C4-2B (cell line): ENCODE measurements around the gene SMPD3.
"Not testable (repeated sequence)": the region's sequence is repeated elsewhere in the genome, so short reads cannot be mapped to it uniquely, and the experiment has no call there.

ENCODE experiments used
- H3K27ac ChIP-seq: fragments of 450-650 bp; 2 replicates; pipeline ENCODE4 v1.5.1; 2017
- ZFX ChIP-seq: fragments of 450-650 bp; IDR thresholded peaks from 2 replicates; pipeline ENCODE4 v1.6.1; 2017
- TF ChIP-seq, protein P1 (sequence below): fragments of 450-650 bp; conservative IDR thresholded peaks from 2 replicates; pipeline ENCODE4 v1.5.1; 2017; ENCODE audit warnings: mild to moderate bottlenecking

SMPD3 gene

DNA sequence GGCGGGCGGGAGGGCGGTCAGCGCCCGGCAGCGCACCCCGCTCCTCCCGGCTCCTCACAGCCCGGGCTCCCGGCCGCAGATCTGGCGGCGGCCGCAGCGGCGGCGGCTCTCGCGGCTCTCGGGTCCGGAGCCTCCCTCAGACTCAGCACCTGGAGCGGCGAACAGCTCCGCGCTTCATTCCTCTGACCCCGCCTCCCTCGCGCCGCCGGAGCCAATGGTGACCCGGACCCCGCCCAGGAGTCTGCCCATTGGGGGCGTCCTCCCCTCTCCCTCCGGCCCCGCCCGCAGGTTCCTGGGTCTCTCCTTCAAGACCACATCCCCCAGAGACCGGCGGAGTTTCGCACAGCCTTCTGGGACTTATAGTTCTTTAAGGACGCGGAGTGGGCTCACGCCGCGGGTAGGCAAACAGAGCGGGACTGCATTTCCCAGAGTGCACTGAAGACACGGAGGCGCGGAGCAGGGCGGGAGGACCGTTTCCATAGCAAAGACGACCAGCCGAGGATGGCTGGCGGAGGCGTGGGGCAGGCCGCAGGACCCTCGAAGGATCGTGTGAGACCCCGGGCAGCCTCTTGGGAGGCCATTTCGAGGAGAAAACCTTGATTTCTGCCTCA is at the start of gene SMPD3:
TSS of gene SMPD3 (minus strand) at position 149 of the 611 bp plus-strand sequence. CDS start 76,327 bp downstream, outside the sequence.
- TF ChIP-seq ZFX: peak; percentile 40; the same call in 1 of the 2 replicates
- TF ChIP-seq, protein P1, sequence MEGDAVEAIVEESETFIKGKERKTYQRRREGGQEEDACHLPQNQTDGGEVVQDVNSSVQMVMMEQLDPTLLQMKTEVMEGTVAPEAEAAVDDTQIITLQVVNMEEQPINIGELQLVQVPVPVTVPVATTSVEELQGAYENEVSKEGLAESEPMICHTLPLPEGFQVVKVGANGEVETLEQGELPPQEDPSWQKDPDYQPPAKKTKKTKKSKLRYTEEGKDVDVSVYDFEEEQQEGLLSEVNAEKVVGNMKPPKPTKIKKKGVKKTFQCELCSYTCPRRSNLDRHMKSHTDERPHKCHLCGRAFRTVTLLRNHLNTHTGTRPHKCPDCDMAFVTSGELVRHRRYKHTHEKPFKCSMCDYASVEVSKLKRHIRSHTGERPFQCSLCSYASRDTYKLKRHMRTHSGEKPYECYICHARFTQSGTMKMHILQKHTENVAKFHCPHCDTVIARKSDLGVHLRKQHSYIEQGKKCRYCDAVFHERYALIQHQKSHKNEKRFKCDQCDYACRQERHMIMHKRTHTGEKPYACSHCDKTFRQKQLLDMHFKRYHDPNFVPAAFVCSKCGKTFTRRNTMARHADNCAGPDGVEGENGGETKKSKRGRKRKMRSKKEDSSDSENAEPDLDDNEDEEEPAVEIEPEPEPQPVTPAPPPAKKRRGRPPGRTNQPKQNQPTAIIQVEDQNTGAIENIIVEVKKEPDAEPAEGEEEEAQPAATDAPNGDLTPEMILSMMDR: no peak
- no peak within 1 kb of the TSS for H3K27ac ChIP-seq

DNA sequence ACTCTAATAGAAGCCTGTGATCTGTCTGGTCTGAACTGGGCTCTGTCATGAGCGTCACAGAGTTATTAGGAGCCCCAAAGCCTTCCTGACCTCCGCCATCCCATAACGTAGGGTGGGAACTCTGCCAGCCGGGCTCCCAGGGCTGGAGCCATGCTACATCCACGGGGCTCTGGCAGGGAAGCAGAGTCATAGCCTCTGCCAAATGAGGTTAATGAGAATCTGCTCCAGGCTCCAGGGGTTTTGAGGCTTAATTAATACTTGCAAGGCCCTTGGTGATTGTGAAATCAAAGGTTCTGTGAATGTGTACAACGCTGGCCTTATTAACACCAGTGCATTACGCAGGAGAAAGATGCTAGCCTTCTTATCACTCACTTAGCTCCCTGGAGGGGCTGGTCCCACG is 48.4 kb upstream of the SMPD3 start:
- H3K27ac ChIP-seq: no peak overlapping the region
- no peak for TF ChIP-seq ZFX

DNA sequence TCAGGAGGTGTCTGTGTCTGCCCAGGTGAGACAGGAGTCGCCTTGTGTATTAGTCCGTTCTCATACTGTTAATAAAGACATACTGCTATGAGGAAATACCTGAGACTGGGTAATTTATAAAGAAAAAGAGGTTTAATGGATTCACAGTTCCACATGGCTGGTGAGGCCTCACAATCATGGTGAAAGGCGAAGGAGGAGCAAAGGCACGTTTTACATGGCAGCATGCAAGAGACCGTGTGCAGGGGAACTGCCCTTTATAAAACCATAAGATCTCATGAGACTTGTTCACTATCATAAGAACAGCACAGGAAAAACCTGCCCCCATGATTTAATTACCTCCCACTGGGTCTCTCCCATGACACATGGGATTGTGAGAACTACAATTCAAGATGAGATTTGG is 46.0 kb upstream of the SMPD3 start:
- H3K27ac ChIP-seq: not testable (repeated sequence)

DNA sequence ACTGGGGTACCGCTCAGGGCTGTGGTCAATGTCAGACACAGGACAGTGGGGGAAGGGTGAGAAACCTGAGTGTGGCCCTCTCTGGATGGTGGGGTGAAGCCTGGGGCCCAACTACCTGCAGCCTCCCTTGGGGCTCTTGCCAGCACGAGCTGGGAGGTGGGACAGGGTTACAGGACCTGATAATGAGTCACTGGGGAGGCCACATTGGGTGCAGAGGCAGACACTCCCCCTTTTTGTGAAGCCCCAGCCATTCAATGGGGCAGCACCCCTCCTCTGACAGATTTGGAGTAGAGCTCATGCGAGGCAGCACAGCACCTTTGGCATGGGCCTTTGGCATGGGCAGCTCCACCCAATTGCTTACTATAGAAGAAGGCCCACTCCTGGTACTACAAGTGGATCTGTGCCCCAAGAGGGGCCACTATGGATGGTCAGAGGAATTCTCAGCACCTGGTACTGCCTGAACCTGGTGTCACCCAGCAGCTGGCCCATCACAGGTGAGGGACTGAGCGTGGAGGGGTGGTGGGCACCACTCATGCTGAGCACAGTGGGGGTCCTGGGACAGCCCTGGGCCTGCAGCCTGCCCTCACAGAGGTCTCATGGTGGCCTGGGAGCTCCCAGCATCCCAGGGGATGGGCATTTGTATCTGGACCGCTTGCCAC is 45.2 kb upstream of the SMPD3 start:
- no peak overlapping the region for H3K27ac ChIP-seq
- TF ChIP-seq, protein P1: no peak
- no peak for TF ChIP-seq ZFX

DNA sequence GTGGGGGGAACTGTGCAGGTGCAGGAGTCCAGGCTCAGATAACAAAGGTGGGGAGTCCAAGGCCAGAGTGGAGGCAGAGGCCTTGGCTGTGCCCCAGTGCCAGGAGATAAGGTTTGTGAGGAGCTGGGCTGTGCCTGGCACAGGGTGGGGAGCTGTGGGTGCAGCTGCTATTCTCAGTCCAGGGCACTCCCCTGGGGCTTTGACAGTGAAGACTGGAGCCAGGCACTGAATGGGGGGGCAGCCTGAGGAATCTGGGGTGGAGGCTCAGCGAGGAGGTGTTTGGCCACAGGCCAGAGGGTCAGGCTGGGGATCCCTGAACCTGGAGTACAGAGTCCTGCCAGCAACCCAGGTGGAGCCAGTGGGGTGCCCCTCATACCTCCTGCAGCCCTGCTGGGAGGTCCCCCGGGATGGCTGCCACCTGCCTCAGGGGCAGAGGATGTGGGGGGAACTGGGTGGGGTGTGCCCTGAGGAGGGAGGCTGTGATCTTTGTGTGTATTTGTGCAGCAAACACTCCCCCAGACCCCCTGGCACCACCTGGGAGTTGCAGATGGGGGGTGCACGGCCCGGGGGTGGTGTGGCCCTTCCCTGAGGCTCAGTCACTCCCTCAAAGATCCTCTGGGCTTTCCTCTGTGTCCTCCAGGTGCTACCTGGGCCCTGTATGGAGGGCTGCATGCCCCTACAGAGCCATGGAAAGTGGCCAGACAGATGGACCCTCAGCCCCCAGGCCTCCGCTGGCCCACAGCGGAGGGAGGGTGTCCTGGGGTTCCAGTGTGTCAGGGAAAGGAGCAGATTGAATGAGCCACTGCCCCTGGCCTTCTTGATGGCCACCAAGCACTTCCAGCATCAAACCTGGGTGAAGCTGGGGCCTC is 44.5 kb upstream of the SMPD3 start:
- H3K27ac ChIP-seq: no peak overlapping the region
- no peak for TF ChIP-seq ZFX
- TF ChIP-seq, protein P1: no peak

DNA sequence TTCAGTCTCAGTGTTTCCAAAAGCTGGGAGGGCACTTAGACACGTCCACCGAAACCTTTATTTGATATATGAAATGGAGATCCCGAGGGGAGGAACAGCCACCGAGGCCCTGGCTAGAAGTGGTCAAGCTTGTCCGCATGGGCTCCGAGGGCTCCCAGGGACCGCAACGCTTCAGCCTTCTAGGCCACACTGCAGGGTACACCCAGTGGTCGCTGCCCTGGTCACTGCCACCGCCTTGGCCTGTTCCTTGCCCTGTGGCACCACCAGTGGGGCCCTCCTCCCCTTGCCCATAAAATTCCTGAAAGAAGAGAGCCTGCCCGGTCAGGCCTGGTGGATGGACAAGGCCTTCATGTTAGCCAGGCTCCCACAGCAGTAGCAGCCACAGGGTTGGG is 43.8 kb upstream of the SMPD3 start:
- TF ChIP-seq, protein P1: no peak
- no peak for TF ChIP-seq ZFX
- no peak overlapping the region for H3K27ac ChIP-seq

DNA sequence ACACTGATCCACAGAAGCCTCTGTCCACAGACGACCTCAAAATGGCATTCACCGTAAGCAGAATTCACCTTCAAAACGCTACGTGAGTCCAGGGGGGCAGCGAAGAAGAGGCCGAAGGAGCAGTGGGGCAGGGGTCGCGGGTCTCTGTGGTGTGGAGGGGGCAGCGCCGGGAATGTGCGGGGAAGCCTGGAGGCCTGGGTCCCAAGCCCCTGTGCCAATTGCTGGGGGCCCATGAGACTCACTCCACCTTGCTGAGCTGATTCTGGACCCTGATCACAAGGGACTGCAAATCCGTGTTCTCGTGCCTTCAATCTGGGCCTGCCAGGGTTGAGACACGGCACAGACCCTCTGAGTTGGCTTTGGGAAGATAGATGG is 43.3 kb upstream of the SMPD3 start:
- TF ChIP-seq ZFX: no peak
- TF ChIP-seq, protein P1: no peak

DNA sequence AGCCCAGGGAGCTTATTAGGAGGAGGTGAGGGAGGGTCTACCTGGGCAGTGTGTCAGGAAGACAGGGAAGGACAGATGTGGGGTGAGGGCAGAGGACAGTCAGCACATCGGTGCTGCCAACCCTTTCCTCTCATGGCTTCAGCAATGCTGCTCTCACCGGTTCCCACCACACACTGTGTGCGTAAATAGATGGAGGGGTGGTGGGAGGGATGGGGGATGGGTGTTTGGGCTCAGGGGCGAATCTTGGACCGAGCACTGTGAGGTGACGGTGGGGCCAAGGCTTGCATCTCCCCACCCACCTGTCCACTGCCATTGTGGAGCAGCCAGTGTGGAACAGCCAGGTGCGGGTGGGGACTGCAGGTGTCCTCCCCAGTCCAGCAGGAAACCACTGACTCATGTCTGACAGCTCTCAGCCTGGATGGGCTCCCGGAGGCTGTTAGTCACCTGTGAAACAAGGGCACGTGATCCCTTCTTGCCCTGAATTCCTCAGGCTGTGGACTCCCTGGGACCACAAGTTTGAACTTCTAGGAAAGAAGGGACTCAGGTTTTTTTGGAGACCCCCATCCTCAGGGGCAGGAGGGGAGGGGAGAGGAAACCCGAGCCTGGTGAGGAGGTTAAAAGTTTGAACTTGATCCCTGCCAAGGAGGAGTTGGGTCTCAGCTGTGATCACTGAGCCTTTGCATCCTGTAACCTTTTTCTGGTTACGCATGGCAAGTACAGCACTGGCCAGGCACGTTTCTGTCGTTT is 42.7 kb upstream of the SMPD3 start:
- TF ChIP-seq ZFX: no peak
- TF ChIP-seq, protein P1: no peak
- H3K27ac ChIP-seq: peak overlapping the region; percentile 6; the same call in 1 of the 2 replicates

More for the DNA sequence above, 43.3 kb upstream of the SMPD3 start:
- H3K27ac ChIP-seq: peak overlapping the region; percentile 6; the same call in 1 of the 2 replicates
